Ascending aorta (tissue), 2 donors: ENCODE data around the gene MAP3K15. TPM values are rescaled to one million over a fixed set of nuclear protein-coding genes. Genes with fewer than 3 reads are reported as not detected.

Experiments
- DNase-seq, 2 donors: peaks; one replicate each; pipeline ENCODE4 v3.0.0-alpha.2; 2019; ENCODE audit warnings: low spot score in 2 of 2
- H3K27ac ChIP-seq, 2 donors: fragments of 200-600 bp; sonication (generic); one replicate each; pipeline ENCODE4 v1.5.1; 2016 to 2017; ENCODE audit warnings: mild to moderate bottlenecking in 1 of 2
- H3K27me3 ChIP-seq: fragments of 200-600 bp; sonication (generic); one replicate; pipeline ENCODE4 v1.5.1; 2017
- H3K36me3 ChIP-seq, 2 donors: fragments of 200-600 bp; sonication (generic); one replicate each; pipeline ENCODE4 v1.5.1; 2016
- H3K4me1 ChIP-seq, 2 donors: fragments of 200-600 bp; sonication (generic); one replicate each; pipeline ENCODE4 v1.5.1; 2016 to 2017; ENCODE audit warnings: mild to moderate bottlenecking in 1 of 2
- H3K4me3 ChIP-seq, 2 donors: fragments of 200-600 bp; sonication (generic); one replicate each; pipeline ENCODE4 v1.5.1; 2016 to 2017; ENCODE audit warnings: mild to moderate bottlenecking in 1 of 2
- H3K9me3 ChIP-seq, 2 donors: fragments of 200-600 bp; sonication (generic); one replicate each; pipeline ENCODE4 v1.5.1; 2016
- CTCF ChIP-seq, 3 experiments: fragments of 200-600 bp in 2 of 3; fragments of 450-650 bp in 1 of 3; sonication (generic) in 2 of 3; IDR thresholded peaks; one replicate each; pipeline ENCODE4 v1.5.1; 2016 to 2019; ENCODE audit warnings: antibody characterized with exemption in 3 of 3, mild to moderate bottlenecking in 1 of 3, moderate library complexity in 1 of 3
- intact Hi-C: fragments of 100-400 bp; cut with DNase I; formaldehyde crosslinking; loops from one replicate; pipeline ENCODE4 v1.15.1; 2023
- total RNA-seq: library from RNA; depleted of rRNA; stranded (reverse); fragments of >200 nt; gene quantifications from one replicate; pipeline ENCODE4 v1.1.0, GENCODE V29; 2016

Gene MAP3K15
- total RNA-seq, 1 donor from 2014 or later = 0.21 TPM

GRCh38 chrX:19373351-19373891 lies 141.9 kb downstream of the MAP3K15 start:
- Histone ChIP-seq H3K36me3 (no peaks in the 10 kb centered on the region), H3K27ac (no peak overlapping the region), H3K9me3 (no peaks in the 10 kb centered on the region), H3K27me3 (no peaks in the 10 kb centered on the region), H3K4me1 (no peaks in the 10 kb centered on the region), H3K4me3 (peak overlapping the region in 1 of 2 donors; percentile 60)
- TF ChIP-seq CTCF (IDR thresholded peaks at IDR 0.05) = no peak
- intact Hi-C loops = loop anchor here (10.0 kb wide), 2 partner anchors 141 to 511 kb away; partner anchors contain the start of genes MAP3K15 and SH3KBP1
- DNase-seq = no peak

DNA sequence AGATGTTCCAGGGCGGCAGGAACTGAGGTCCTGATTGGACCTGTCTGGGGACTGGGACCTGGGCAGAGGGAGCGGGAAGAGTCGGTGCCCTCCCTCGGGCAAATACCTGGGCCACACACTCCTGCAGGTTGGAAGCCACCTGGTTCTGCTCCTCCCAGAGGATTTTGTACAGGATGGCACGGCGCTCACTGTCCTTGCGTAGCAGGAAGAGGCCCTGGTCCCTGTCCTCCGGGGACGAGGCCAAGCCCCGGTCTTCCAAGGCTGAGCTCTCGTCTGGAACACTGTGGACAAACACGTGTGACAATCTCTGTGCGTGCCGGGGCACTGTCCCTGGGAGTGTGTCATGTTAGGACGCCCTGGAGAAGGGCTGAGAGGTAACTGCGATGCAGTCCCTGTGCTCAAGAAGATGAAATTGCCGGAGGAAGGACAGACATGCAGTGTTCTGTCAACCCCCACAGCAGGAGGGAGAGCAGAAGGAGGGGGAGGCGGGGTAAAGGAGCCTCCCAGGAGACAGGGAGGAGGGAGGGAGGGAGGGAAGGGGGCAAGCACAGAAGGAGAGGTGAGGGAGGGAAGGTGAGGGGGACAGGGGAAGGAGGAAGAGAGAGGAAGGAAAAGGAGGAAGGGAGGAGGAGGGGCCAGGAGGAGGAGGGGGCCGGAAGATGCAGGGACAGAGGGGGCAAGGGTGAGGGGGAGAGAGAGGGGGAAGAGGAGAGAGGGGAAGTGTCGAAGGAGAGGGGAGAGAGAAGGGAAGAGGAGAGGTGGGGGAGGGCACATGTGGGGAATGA lies 142.6 kb downstream of the MAP3K15 start:
- no peaks in the 10 kb centered on the region for H3K9me3 ChIP-seq
- peak overlapping the region; percentile 45 to 60 for H3K4me3 ChIP-seq
- H3K27me3 ChIP-seq = no peaks in the 10 kb centered on the region
- H3K36me3 ChIP-seq = no peaks in the 10 kb centered on the region
- H3K4me1 ChIP-seq = no peaks in the 10 kb centered on the region
- no peak for TF ChIP-seq CTCF (IDR thresholded peaks at IDR 0.05)
- intact Hi-C loops = loop anchor here (10.0 kb wide), 2 partner anchors 142 to 512 kb away; partner anchors contain the start of genes MAP3K15 and SH3KBP1
- DNase-seq = no peak
- H3K27ac ChIP-seq = no peak overlapping the region

DNA sequence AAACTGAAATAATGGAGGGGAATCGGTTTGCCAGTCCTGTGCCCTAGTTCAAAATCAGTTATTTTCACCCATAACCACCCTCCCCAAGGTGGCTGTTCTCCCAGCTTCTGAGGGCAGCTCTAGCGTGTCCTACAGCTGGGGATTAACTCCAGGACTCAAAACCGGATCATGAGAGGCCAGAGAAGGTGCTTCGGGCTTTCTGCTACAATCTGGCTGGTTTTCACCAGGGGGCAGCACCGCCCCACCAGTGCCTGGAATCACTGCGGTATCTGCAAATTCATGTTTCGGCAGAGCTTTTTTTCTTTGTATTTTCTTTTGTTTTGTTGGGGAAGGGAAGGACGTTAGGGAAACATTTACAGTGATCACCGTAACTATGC lies 143.2 kb downstream of the MAP3K15 start:
- Histone ChIP-seq H3K9me3 (no peaks in the 10 kb centered on the region), H3K4me3 (peak overlapping the region; percentile 45 to 60), H3K36me3 (no peaks in the 10 kb centered on the region), H3K27ac (no peak overlapping the region), H3K4me1 (no peaks in the 10 kb centered on the region), H3K27me3 (no peaks in the 10 kb centered on the region)
- peak in 1 of 2 donors; percentile 74 for DNase-seq
- intact Hi-C loops = loop anchor here (10.0 kb wide), 2 partner anchors 143 to 513 kb away; partner anchors contain the start of genes MAP3K15 and SH3KBP1
- TF ChIP-seq CTCF (IDR thresholded peaks at IDR 0.05) = peak; percentile 19 to 68 (median 40)

GRCh38 chrX:19370061-19370460 lies 145.2 kb downstream of the MAP3K15 start:
- H3K4me3 ChIP-seq = no peak overlapping the region
- TF ChIP-seq CTCF (IDR thresholded peaks at IDR 0.05) = no peak
- H3K27me3 ChIP-seq = no peaks in the 10 kb centered on the region
- DNase-seq = no peak
- no peak overlapping the region for H3K27ac ChIP-seq
- H3K9me3 ChIP-seq = no peaks in the 10 kb centered on the region
- no peaks in the 10 kb centered on the region for H3K4me1 ChIP-seq
- intact Hi-C loops = loop anchor here (10.0 kb wide), 2 partner anchors 145 to 515 kb away; partner anchors contain the start of genes MAP3K15 and SH3KBP1
- H3K36me3 ChIP-seq = no peaks in the 10 kb centered on the region

- TF ChIP-seq CTCF (IDR thresholded peaks at IDR 0.05) = no peak
- Histone ChIP-seq H3K27me3 (no peaks in the 10 kb centered on the region), H3K27ac (no peak overlapping the region), H3K4me1 (no peaks in the 10 kb centered on the region), H3K4me3 (no peak overlapping the region), H3K36me3 (no peaks in the 10 kb centered on the region), H3K9me3 (no peaks in the 10 kb centered on the region)
- intact Hi-C loops = no loop called here
- DNase-seq = no peak
Measured at GRCh38 chrX:19368576-19368975, 146.7 kb downstream of the MAP3K15 start.
